ENCODE measurements around the gene C10orf90. TPM values are rescaled to one million over a fixed set of nuclear protein-coding genes. Genes with fewer than 3 reads are reported as not detected.

C10orf90 gene
- total RNA-seq, 1 experiment from 2014 or later: 0.59 TPM

- DNase-seq: peak in 1 of 2 experiments; percentile 44
- no TSS peak for BruUV-seq (replicated peaks)
- POLR2A ChIA-PET (ENCODE audit: unreplicated experiment): interaction anchor here (0.6 to 0.7 kb wide), 3 partner anchors 96 to 513 kb away, joined by 3 to 8 read pairs (median 5); no protein-coding TSS in a partner anchor
These were observed 244.9 kb downstream of the C10orf90 start for GRCh38 chr10:126425489-126426065.

GRCh38 chr10:126425032-126425431 is 245.5 kb downstream of the C10orf90 start:
- H3K9me3 ChIP-seq (ENCODE audit: insufficient read depth, low read depth): peaks cover 6% of the 10 kb centered on the region; the same call in 1 of the 2 replicates
- no peak overlapping the region for H3K4me2 ChIP-seq
- DNase-seq: peak in 1 of 2 experiments; percentile 31
- H3K4me1 ChIP-seq (replicated peaks; ENCODE audit: insufficient read depth): peaks cover 10% of the 10 kb centered on the region; the same call in 1 of the 2 replicates
- no peaks in the 10 kb centered on the region for H3K27me3 ChIP-seq (ENCODE audit: insufficient read depth, low read depth)
- POLR2A ChIA-PET (ENCODE audit: unreplicated experiment): no interaction called here
- no peak overlapping the region for H3K4me3 ChIP-seq
- BruUV-seq (replicated peaks): no TSS peak
- TF ChIP-seq EZH2 (IDR thresholded peaks at IDR 0.05; ENCODE audit: low read depth): no peak
- TF ChIP-seq, protein P1, sequence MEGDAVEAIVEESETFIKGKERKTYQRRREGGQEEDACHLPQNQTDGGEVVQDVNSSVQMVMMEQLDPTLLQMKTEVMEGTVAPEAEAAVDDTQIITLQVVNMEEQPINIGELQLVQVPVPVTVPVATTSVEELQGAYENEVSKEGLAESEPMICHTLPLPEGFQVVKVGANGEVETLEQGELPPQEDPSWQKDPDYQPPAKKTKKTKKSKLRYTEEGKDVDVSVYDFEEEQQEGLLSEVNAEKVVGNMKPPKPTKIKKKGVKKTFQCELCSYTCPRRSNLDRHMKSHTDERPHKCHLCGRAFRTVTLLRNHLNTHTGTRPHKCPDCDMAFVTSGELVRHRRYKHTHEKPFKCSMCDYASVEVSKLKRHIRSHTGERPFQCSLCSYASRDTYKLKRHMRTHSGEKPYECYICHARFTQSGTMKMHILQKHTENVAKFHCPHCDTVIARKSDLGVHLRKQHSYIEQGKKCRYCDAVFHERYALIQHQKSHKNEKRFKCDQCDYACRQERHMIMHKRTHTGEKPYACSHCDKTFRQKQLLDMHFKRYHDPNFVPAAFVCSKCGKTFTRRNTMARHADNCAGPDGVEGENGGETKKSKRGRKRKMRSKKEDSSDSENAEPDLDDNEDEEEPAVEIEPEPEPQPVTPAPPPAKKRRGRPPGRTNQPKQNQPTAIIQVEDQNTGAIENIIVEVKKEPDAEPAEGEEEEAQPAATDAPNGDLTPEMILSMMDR (conservative IDR thresholded peaks at IDR 0.05): no peak
- no peaks in the 10 kb centered on the region for H3K79me2 ChIP-seq (ENCODE audit: low read depth)
- H4K20me1 ChIP-seq (ENCODE audit: insufficient read depth): no peaks in the 10 kb centered on the region
- intact Hi-C loops (cut with micrococcal nuclease; ENCODE audit: unreplicated experiment): loop anchor here (1.0 kb wide), 1 partner anchor 35 kb away; no protein-coding TSS in a partner anchor
- no peak overlapping the region for H2AFZ ChIP-seq
- H3K36me3 ChIP-seq (ENCODE audit: low read depth): no peaks in the 10 kb centered on the region
- CTCF ChIA-PET: no interaction called here
- H3F3A ChIP-seq (ENCODE audit: insufficient read depth, low read depth): no peaks in the 10 kb centered on the region
- no peaks in the 10 kb centered on the region for H3K9me2 ChIP-seq (ENCODE audit: insufficient read depth)
- no peak overlapping the region for H3K27ac ChIP-seq

More at GRCh38 chr10:126425489-126426065, 244.9 kb downstream of the C10orf90 start:
- H3K9me2 ChIP-seq (ENCODE audit: insufficient read depth): no peaks in the 10 kb centered on the region
- TF ChIP-seq, protein P1 (conservative IDR thresholded peaks at IDR 0.05): no peak
- TF ChIP-seq EZH2 (IDR thresholded peaks at IDR 0.05; ENCODE audit: low read depth): no peak
- peaks cover 10% of the 10 kb centered on the region; the same call in 1 of the 2 replicates for H3K4me1 ChIP-seq (replicated peaks; ENCODE audit: insufficient read depth)
- H2AFZ ChIP-seq: no peak overlapping the region
- H3K27me3 ChIP-seq (ENCODE audit: insufficient read depth, low read depth): no peaks in the 10 kb centered on the region
- no peak overlapping the region for H3K4me3 ChIP-seq
- intact Hi-C loops (cut with micrococcal nuclease; ENCODE audit: unreplicated experiment): loop anchor here (1.0 kb wide), 1 partner anchor 35 kb away; no protein-coding TSS in a partner anchor
- H3K36me3 ChIP-seq (ENCODE audit: low read depth): no peaks in the 10 kb centered on the region
- H3K4me2 ChIP-seq: no peak overlapping the region
- no peak overlapping the region for H3K27ac ChIP-seq
- no peaks in the 10 kb centered on the region for H4K20me1 ChIP-seq (ENCODE audit: insufficient read depth)
- CTCF ChIA-PET: no interaction called here
- peaks cover 6% of the 10 kb centered on the region; the same call in 1 of the 2 replicates for H3K9me3 ChIP-seq (ENCODE audit: insufficient read depth, low read depth)
- H3F3A ChIP-seq (ENCODE audit: insufficient read depth, low read depth): no peaks in the 10 kb centered on the region
- H3K79me2 ChIP-seq (ENCODE audit: low read depth): no peaks in the 10 kb centered on the region

DNA sequence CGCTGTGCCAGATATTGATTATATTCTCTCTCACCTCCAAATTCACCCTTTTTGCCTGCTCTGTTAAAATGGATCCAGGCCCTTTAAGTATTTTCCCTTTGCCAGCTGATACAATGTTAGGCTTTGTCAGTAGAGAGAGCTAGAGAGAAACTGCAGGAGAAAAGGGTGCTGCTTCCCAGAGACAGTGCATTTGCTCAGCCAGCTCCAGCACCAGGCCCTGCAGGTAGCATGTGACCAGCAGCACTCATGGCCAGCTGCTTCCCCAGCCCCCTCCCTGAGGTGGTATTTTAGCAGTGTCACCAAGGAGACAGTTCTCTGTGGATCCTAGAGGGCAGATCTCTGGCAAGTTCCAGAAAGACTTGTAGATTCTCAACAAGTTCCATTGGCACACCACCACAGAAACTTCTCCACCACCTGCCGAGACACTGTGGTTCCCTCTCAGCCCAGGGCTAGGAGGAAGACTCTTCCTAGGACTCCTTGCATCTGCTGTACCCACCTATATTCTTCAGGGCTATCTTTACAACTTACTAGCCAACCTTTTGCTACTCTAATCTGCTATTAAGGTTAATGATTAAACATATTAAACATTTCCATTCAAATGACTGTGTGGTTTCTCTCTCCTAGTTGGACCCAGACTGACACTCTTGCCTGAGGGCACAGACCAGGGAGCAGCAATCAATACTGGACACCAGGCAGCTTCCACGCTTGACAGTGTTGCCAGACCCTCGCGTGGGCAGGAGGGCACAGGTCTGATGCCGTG is 246.6 kb downstream of the C10orf90 start:
- H3K4me1 ChIP-seq (replicated peaks; ENCODE audit: insufficient read depth): peaks cover 10% of the 10 kb centered on the region; the same call in 1 of the 2 replicates
- intact Hi-C loops (cut with micrococcal nuclease; ENCODE audit: unreplicated experiment): no loop called here
- H3K27me3 ChIP-seq (ENCODE audit: insufficient read depth, low read depth): no peaks in the 10 kb centered on the region
- no TSS peak for BruUV-seq (replicated peaks)
- no peak overlapping the region for H2AFZ ChIP-seq
- ChIA-PET POLR2A (ENCODE audit: unreplicated experiment) (no interaction called here), CTCF (no interaction called here)
- H3K9me3 ChIP-seq (ENCODE audit: insufficient read depth, low read depth): peaks cover 6% of the 10 kb centered on the region; the same call in 1 of the 2 replicates
- TF ChIP-seq EZH2 (IDR thresholded peaks at IDR 0.05; ENCODE audit: low read depth): no peak
- TF ChIP-seq, protein P1 (conservative IDR thresholded peaks at IDR 0.05): no peak
- H3K27ac ChIP-seq: no peak overlapping the region
- H3K4me3 ChIP-seq: no peak overlapping the region
- H3K36me3 ChIP-seq (ENCODE audit: low read depth): no peaks in the 10 kb centered on the region
- no peaks in the 10 kb centered on the region for H3K9me2 ChIP-seq (ENCODE audit: insufficient read depth)
- DNase-seq: no peak
- no peaks in the 10 kb centered on the region for H3K79me2 ChIP-seq (ENCODE audit: low read depth)
- H4K20me1 ChIP-seq (ENCODE audit: insufficient read depth): no peaks in the 10 kb centered on the region
- no peak overlapping the region for H3K4me2 ChIP-seq
- no peaks in the 10 kb centered on the region for H3F3A ChIP-seq (ENCODE audit: insufficient read depth, low read depth)

All from PC-9 (cell line).